Stimulated activated CD4-positive, alpha-beta T cell treated with anti-CD3 and anti-CD28 coated beads, Interleukin-12 subunit alpha, Interleukin-12 subunit beta, amount 100 ng/mL, for 4 hours (primary cell): Measurements from ENCODE around the gene TJAP1.
"Not testable (repeated sequence)": the region's sequence is repeated elsewhere in the genome, so short reads cannot be mapped to it uniquely, and the experiment has no call there.

Experiments used
- DNase-seq: peaks from one replicate; pipeline ENCODE4 v3.0.0-alpha.2; 2020

The TJAP1 gene

DNA sequence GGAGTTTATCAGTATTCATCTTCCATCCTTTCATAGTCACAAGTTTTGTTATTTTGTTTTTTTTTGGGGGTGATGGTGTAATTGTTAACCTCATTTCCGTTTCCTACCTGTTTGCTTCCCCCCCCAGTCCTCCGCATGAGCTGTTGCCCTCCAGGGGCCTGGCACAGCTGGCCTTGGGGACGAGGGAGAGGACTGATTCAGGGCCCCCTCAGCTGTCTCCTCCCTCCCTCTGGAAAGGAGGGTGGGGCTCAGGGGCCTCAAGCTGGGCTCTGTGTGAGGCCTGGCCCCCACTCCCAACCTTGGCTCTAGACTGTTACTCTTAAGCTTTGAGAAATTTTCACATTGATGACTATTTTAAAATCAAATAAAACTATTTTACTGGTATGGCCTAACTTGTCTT is 28.8 kb downstream of the TJAP1 start:
- no peak for DNase-seq

DNA sequence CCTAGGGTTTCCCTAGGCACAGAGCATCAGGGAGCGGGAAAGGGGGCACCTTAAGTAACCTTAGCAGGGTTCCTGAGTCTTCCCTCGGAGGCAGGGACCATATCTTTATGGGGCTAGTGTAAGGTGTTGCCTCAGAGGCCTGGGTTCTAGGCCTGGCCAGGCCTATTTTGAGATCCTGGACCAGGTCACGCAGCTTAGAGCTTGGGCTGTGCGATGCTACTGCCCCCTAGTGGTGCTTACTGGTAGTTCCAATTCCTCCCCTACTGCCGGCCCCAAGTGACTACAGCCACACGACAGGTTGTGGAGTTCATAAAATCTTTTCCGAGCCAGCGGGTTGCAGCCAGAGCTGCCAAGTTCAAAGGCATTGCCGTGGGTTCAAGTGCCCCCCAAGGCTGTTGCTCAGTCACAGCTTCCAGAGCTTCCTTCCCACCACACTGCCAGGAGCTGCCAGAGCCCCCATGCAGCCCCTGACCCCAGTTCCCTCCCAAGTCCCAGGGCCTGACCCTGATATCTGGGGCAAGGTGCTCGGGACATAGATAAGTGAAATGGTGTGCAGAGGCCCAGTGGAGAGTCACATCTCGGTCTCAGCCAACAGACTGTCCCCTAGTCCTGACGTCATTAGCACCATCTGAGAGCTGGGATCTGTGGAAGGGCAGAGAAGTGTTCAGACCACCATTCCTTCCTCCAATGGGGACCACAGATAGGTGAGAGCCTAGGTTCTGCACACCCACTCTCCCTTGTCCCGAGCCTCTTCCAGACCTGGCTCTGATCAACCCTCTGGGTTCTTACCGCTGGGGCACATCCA is 29.5 kb downstream of the TJAP1 start:
- peak; percentile 72 for DNase-seq

DNA sequence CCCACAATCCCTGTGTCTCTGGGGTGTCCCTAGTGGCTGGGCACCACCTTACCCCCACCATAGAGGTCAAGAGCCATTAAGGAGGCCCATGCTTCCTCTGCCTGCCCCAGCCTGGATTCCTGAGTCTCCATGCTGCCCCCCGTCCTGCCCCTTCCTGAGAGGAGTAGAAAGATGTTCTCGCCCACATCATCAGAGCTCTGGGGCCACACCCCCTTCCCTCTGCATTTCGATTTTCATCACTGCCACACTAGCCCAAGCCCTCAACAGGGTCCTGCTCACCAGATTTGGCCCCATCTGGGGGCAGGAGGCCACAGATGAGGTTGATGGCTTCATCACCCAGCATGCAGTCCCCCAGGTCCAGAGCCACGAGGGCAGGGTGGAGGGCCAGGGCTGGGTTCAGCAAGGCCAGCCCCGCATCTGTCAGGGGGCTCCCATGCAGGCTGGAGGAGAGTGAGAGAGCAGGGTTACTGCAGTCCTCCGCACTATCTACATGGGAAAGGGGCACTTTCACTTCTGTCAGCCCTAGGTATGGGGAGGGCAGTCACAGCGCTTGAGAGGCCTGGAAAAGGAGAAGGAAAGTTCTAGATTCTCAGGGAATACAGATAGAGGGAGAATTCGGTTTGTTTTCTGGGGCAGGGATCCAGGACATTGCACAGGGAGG is 31.2 kb downstream of the TJAP1 start:
- no peak for DNase-seq

DNA sequence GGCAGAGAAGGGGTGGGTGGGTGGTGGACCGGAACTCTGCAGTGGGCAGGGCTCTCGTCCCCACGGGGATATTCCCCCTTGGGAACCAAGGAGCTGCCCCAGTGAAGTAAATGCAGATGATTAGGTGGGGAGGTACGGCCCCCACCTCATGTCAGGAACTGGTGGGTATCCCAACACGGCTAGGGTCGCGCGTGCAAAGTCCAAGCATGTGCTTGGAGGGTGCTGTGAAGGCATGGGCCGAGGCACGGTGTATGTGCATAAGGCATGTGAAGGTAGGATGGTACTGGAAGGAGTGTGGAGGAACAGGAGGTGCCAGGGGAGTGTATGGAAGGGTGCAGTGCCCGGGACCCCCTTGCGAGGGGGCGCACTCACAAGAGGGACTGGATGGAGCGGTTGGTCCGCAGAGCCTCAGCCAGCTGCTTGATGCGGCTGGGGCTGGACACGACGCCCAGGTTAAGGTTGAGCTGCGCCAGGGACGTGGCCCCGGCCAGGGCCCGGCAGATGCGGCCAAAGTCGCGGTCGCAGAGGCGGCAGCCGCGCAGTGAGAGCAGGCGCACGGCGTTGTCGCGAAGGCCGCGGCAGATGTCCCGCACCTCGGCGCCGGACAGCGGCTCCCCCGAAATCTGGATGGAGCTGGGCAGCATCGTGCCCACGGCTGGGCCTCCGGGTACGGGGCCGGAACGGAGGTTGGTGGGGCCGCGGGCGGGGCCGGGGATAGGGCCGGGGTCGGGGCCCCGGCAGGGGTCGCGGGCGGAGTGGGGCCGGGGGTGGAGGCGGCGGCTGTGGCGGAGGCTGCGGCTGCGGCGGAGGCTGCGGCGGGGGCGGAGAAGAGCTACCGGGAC is 32.0 kb downstream of the TJAP1 start:
- DNase-seq: no peak

DNA sequence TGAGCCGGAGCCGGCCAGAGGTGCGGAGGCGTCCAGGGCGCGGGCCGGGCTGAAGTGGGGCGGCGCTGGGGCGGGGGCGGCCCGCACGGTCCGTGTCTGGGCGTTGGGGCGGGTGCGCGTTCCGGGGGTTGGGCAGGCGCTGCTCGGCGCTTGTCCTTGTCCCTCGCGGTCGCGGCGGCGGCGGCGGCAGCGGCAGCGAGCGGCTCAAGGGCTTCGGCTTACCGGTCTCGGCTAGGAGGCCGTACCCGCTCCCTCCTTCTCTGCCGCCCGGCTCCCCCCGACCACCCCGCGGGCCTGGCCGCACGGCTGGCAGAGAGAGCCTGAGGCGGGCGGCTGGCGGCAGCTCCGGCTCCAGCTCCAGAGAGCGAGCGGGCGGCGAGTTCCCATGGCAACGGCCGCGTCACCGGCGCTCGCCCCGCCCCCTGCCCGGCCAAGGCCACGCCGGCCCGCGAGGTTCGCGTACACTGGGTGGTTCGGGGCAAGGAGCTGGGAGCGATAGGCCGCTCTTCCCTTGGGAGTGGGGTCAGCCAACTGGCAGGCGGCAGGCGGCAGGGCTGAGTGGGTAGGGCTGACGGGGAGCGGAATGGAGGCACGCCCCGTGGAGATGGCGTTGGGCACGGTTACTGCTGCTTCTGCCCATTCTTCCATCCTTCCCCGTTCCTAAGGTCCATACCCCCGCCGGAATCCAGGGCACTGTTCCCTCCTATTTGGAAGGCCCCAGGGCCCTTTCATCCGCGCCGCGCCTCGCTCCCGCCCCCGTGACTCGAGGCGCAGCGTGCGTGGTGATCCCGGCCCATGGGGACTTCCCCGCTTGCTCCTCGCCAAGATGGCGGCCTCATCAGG is 32.8 kb downstream of the TJAP1 start, which contains the start of gene LRRC73:
LRRC73 (minus strand) TSS at position 363 of the 843 bp plus-strand sequence. CDS start 561 bp downstream, outside the sequence.
- peak; percentile 82 for DNase-seq

DNA sequence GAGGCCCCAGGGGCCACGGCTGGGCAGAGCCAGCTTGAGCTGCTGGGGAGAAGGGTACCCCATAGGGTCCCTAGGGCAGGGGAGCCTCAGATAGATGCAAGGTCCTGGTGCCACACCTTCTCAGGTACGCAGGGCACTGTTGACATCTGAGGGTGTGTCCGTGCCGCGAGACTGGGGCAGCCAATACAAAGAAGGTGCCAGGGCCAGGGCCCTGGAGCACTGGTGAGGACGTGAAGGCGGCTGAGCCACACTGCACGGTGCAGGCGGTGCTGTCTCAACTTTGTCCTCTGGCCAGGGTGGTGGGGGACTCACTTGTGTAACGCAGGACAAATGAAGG is 33.4 kb downstream of the TJAP1 start:
- DNase-seq: no peak

- DNase-seq: no peak
Observed at GRCh38 chr6:43511824-43512415, 34.5 kb downstream of the TJAP1 start.

DNA sequence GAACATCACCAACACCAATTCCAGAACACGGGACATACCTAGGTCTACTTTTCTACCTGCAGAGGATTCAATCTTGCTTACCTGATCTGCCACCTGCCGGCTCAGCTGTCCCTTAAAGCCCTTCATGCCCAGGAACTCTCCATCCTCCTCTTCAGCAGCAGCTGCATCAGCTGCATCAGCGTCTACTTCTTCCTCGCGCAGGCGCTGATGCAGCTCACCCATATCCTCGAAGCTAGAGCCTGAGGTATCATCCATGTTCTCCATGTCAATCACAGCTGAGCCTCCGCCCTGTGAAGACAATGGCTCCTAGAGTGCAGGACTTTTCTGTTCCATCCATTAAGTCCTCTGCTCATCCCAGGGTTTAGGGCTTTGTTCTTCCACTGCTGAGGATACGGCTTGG is 38.4 kb downstream of the TJAP1 start:
- DNase-seq: no peak

DNA sequence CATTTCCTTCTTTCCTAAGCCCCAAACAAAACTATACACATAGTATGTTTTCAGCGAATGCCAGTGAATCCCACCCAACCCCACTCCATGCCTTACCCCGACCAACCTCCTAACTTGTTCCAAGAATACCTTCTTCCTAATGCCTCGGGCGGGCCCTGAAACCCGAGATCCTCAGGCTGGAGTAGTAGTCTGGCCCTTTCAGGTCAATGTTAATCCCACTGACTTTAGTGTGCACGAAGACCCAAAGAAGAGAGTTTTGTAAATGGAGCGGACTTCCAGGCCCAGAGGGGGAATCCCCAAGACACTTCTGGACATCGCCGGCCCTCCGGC is 39.0 kb downstream of the TJAP1 start:
- DNase-seq: no peak

DNA sequence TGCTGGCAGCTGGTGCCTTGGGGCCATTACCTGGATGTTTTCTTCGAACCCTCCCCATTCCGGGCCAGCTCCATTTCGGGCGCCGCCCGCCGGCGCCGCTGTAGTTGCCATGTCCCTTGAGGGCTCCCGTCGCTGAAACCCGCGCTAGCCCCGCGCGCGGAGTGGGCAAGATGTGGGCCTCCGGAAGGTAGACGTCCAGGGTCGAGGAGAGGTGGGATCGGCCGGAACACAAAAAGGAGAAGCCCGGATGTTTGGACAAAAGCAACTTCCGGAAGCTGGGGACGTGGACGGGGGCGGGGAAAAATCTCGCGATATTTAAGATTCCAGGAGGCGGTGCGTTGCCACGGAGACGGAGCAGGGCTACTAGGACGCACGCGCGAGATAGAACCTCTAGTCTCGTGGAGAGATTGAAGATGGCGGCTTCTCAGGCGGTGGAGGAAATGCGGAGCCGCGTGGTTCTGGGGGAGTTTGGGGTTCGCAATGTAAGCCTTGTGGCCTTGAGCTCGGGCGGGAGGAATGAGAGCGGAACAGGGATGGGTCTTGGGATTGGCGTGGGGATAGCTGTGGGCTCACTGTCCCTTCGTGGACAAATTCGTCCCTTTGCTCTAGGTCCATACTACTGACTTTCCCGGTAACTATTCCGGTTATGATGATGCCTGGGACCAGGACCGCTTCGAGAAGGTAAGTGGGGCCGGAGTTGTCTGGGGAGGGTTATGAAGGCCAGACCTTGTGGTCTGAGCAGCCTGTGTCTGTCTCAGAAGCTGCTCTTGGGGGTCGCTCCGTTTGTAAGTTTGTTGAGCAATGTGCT is 39.5 kb downstream of the TJAP1 start, which contains the start of the genes POLR1C and YIPF3:
POLR1C (plus strand) TSS at position 393 of the 808 bp plus-strand sequence; CDS start at position 414, 21 bp downstream.
YIPF3 (minus strand) TSS at position 230 of the 808 bp plus-strand sequence; CDS start at position 111, 119 bp downstream.
- DNase-seq: peak; percentile 92

- no peak for DNase-seq
Observed at GRCh38 chr6:43517505-43518357, 40.4 kb downstream of the TJAP1 start.

- DNase-seq: no peak
Observed at GRCh38 chr6:43520097-43520496, 42.7 kb downstream of the TJAP1 start.

- no peak for DNase-seq
Observed at GRCh38 chr6:43521836-43522235, 44.5 kb downstream of the TJAP1 start.

GRCh38 chr6:43522547-43523261 is 45.3 kb downstream of the TJAP1 start:
- no peak for DNase-seq

DNA sequence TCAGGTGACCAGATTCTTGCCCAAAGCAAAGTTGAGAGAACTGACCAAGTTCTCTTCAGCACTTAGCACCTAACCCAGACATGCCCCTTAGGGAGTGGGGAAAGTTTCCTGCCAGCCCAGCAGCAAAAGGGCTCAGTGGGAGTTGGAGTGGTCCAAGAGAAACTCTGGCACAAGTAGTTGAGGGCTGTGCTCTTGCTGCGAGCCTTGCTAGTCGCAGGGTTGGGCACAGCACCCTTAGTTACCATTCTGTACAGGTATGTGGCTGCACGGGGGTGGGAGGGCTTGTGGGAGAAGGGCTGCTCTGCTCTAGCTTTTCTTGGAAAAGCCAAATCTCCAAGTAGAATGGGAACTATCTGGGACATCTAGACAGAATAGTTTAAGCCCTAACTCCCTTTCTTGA is 45.9 kb downstream of the TJAP1 start:
- DNase-seq: no peak

DNA sequence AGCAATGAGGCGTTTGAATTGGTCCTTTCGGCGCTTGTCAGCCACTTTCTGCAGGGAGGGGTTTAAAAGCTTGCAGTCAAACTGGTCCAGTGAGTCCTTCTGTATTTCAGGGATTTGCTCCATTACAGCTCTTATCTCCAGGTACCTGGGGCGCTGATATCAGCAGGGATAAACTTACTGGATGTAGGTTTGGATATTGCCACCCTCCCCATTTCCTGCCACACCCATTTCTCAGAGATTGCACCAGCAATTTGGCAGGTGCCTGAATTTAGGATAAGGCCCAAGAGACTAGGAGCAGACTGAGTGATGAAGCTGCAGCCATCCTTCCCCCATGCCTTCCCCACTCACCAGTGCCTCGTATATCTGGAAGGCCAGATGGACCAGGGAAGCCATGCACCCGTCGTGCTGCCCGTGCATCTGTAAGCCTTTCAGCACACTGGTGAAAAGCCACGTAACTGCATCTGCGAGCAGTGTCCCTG is 47.2 kb downstream of the TJAP1 start:
- no peak for DNase-seq

DNA sequence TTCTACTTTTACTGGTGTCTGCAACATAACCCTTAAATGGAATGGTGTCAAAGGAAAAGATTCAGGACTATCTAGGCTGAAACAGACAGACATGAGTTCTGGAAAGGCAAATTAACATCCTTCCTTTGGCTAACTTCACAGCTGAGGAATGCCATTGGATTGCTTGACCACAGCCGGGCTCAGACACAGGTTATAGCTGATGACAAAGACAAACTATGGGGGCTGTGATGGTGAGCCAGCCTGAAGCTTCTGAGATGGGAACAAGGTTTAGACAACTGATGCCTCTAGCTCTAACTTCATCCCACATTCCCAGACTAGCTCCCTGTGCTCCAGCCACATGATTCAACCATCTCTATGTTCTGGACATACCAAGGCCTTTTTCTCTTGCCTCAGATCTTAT is 54.8 kb downstream of the TJAP1 start:
- DNase-seq: no peak

DNA sequence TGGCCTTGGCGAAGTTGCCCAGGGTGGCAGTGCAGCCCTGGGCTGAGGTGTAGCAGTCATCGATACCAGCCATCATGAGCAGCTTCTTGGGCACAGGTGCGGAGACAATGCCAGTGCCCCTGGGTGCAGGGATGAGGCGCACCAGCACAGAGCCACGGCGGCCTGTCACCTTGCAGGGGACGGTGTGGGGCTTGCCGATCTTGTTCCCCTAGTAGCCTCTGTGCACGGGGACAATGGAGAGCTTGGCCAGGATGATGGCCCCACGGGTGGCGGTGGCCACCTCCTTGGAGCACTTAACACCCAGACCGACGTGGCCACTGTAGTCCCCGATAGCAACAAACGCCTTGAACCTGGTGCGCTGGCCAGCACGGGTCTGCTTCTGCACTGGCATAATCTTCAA is 61.6 kb downstream of the TJAP1 start:
- not testable (repeated sequence) for DNase-seq

GRCh38 chr6:43539409-43539808 is 62.0 kb downstream of the TJAP1 start:
- not testable (repeated sequence) for DNase-seq
